H54 (cell line): Measurements from ENCODE around the gene NDUFC1.

Experiments
- DNase-seq: peaks from one replicate; pipeline ENCODE4 v3.0.0; 2011; ENCODE audit warnings: low spot score, mixed read lengths; ENCODE audit not compliant: insufficient read length
- FAIRE-seq: peaks from 3 replicates; lab custom pipeline; 2011; peaks lifted over from hg19 to GRCh38; lab: Jason Lieb, UNC
- POLR2A ChIP-seq: IDR thresholded peaks from 2 replicates; pipeline ENCODE4 v1.6.1; 2011; ENCODE audit warnings: low read depth, mild to moderate bottlenecking, low read length

Gene NDUFC1

DNA sequence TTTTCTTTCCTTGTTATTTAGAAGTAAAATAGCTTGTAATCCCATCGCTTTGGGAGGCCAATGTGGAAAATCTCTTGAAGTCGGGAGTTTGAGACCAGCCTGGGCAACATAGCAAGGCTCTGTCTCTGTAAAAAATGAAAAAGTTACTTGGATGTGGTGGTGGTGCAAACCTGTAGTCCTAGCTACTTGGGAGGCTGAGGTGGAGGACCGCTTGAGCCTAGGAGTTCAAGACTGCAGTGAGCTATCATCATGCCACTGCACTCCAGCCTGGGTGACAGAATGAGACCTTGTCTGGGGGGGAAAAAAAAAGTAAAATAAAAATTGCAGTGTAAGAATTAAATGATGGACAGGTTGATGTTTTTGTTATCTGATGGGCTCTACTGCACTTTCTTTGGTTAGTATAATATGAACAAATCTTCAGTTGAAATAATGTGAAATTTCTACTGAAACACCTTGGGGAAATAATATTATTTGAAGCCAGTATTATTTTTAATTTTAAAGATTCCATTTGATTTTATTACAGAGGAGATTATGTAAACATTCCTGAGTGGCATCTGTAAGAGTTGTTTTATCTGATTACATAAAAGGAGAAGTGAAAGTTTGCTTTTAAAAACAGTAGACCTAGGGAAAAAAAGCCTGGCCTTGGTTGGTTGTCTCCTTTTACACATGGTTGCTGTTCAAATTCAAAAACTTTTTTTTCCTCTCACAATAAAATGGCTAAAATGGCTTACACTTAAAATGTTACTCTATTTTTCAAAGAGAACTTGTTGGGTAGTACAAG, 10.5 kb upstream of the NDUFC1 start:
- FAIRE-seq (no peak), DNase-seq (no peak)
- TF ChIP-seq POLR2A = no peak

DNA sequence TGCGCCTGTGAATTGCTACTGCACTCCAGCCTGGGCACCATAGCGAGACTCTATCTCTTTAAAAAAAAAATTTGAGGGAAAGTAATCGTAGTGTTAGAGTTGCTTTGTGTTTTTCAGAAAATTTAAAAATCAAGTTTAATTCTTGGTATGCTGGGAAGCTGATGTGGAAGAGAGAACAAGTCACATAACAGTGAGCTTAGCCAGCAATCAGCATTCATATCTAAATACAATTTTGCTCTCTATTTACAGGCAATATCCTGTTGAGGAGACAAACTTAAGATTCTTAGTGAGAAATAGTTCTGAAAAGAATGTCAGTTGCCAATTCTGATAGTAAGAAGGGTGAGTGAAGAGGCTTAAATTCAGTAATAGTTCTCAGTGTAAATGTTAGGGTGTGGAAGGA, 9.6 kb upstream of the NDUFC1 start:
- FAIRE-seq (no peak), DNase-seq (no peak)
- no peak for TF ChIP-seq POLR2A

GRCh38 chr4:139304920-139305319, 2.6 kb upstream of the NDUFC1 start:
- DNase-seq = no peak
- FAIRE-seq = no peak
- no peak for TF ChIP-seq POLR2A

DNA sequence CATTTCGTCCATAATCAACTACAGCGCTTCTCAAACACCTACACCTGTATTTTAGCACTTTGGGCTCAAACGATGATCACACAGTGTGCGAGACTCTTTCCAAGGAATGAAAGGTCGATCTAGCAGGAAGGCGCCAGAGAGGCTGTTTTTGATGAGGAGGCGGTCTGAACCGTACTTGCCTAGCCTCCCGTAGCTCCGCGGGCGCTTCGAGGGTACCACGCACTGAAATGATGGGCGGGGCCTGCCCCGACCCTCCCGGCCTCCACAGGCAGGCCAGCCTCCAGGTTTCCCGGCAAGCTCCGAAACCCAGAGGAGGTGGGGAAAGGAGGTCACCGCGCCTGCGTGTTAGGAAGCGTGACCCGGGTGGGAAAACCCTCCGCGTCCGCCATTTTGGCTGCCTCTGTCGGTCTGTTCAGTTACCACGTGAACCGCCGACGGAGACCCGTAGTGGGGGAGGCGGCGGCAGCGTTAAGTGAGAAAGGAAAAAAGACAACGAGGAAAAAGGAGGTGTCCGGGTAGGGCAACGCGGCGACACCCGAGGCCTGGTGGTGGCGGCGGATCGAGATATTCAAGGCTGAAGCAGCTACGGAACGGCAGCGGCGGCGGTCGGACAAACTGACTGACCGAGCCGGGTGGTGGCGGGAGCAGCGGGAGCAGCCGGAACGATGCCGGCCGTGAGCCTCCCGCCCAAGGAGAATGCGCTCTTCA, 1.0 kb downstream of the NDUFC1 start, which contains the start of gene NAA15:
TSS of gene NAA15 (plus strand) at position 393 of the 708 bp plus-strand sequence. CDS start at position 666, 273 bp downstream.
- peak; percentile 50 for TF ChIP-seq POLR2A
- FAIRE-seq (peak; percentile 36), DNase-seq (peak; percentile 52)

DNA sequence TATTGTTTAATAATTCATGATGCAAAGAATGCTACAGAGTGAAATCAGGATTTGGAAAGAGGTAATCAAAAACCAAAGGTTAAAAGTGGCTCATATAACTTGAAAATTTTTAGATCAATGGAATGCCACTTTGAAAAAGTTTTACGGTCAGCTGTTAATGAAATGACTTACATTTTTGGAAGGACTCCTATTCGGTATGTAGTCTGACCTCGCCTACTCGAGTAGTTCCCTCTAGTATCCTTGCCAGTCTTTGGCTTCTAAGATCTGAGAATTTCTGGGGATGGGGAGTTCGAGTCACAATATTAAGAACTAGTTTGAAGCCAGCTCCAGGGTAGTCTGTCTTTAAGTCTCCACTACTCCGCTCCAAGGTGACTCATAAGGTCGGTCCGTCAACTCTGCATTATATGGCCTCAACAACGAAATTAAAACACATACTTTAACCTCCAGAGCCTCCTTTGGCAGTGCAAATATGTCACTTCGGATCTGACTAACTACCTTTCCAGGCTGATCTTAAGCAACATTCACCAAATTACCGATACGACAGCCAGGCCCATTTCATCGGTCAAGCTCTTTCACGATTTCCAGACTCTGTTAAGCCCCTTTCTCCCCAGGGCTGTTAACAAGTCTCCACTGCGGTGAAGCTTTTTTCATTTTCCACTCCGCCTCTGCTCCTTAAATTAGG, 1.7 kb downstream of the NDUFC1 start:
- FAIRE-seq (no peak), DNase-seq (no peak)
- no peak for TF ChIP-seq POLR2A

DNA sequence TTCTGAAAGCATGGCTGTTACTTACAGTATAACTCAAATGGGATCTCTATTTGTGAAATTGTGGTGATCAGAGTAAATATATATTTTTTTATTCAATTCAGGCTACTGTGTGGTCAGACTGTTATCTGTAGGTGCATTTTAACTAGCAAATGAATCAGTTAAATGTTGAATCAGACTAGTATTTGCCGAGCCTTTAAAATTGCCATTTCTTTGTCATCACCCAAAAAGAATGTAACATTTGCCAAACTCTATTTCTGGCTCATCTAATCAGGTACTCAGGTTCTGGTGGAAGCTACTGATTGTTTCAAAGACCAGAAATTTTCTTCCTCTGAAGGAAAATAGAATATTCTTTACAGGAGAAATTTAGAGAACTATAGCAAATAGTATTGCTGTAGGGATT, 2.7 kb downstream of the NDUFC1 start:
- TF ChIP-seq POLR2A = no peak
- FAIRE-seq = no peak
- no peak for DNase-seq

DNA sequence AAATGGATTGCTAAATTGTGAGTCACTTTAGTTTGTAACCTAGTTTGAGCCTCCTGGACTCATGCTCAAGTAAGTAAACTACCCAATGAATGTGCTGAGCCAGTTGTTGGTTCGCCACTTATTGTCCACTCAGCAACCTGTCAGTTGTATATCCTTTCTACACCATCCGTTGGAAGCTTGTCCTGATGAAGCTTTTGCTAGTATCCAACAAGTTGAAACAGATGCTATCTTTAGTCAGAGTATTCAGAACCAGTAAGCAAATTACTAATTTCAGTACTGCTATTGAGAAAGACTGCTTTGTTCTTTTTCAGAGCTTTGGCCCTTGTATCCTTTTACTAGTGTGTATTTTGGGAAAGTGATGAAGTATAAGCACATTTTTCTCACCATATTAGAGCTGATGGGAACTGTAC, 5.3 kb downstream of the NDUFC1 start:
- no peak for TF ChIP-seq POLR2A
- FAIRE-seq (no peak), DNase-seq (no peak)

DNA sequence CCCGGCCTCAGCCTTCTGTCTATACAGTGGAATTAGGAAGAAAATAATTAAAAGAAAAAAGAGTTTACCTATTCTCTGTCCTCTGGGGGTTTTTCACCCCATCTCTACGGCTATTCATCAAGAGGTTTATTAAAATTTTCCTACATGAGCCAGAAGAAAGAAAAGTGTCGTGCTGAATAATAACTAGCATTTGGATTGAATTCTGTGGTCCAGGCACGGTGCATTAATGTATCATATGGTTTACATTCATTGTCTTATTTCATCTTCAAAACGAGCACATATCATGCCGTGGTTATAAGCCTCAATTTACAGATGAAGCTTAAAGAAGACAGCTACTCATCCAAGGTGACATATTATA, 6.4 kb downstream of the NDUFC1 start:
- FAIRE-seq (no peak), DNase-seq (no peak)
- TF ChIP-seq POLR2A = no peak

DNA sequence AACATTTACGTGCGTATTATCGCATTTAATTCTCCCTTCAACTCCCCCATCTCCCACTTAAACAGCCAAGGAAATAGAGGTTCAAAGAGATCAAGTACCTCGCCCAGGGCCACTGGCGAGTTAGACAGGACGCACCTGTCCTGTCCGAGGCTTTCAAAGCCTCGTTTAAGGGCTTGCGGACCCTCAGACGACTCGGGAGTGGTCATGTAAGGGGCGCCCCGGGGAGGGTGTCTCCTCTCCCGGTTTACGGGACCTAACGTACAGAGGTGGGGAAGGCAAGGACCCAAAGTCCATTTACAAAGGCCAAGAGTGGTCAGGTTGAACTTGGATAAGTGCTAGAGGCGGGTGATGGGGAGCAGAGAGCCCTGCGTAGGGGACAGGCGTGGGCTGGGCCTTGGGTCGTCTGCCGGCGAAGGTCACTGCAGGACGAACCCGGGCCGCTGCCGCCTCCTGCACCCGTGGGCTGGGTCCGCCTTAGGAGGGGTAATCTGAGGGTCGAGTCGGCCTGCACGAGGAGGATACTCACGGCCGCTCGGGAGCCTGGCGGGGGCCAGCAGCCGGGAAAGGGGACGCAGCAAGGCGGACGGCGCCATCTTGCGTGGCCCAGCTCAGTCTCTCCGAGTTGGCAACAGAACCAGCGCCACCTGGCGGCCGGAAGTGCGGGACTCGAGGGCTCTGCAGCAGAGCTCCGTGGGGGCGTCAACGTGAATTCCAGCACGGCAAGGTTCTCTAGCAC, 6.9 kb downstream of the NDUFC1 start:
- DNase-seq = peak; percentile 67
- FAIRE-seq = no peak
- peak; percentile 73 for TF ChIP-seq POLR2A

- no peak for TF ChIP-seq POLR2A
- no peak for FAIRE-seq
Measured at GRCh38 chr4:139286186-139286698, 16.0 kb downstream of the NDUFC1 start.

GRCh38 chr4:139282721-139283075, 19.6 kb downstream of the NDUFC1 start:
- FAIRE-seq (no peak), DNase-seq (no peak)

More at GRCh38 chr4:139286186-139286698, 16.0 kb downstream of the NDUFC1 start:
- DNase-seq = no peak

GRCh38 chr4:139282065-139282720, 20.1 kb downstream of the NDUFC1 start:
- no peak for TF ChIP-seq POLR2A
- FAIRE-seq (no peak), DNase-seq (no peak)

More at GRCh38 chr4:139282721-139283075, 19.6 kb downstream of the NDUFC1 start:
- no peak for TF ChIP-seq POLR2A
